Activated CD8-positive, alpha-beta memory T cell treated with anti-CD3 and anti-CD28 coated beads for 36 hours (primary cell): ENCODE data around the gene THRA. TPM values are rescaled to one million over a fixed set of nuclear protein-coding genes. Genes with fewer than 3 reads are reported as not detected.

Source experiments
- CTCF ChIA-PET: fragments of 350-600 bp; sonication (Branson Sonifier 250); formaldehyde crosslinking; loops from one replicate; lab custom pipeline; 2021; ENCODE audit warnings: antibody characterized with exemption; lab: Charles Lee
- POLR2A ChIA-PET: fragments of 350-600 bp; sonication (Branson Sonifier 250); formaldehyde crosslinking; loops from one replicate; lab custom pipeline; 2021; ENCODE audit warnings: antibody characterized with exemption; lab: Charles Lee
- total RNA-seq, 2 experiments: library from RNA; stranded (reverse); gene quantifications; one replicate each; pipeline ENCODE4 v1.2.3, GENCODE V29; 2021

THRA gene
- total RNA-seq, 2 experiments from 2014 or later = 11.6 to 12.6 TPM

- ChIA-PET POLR2A (interaction anchor here (0.7 to 2.9 kb wide), 7 partner anchors 9 to 28 kb away, joined by 3 to 20 read pairs (median 5); partner anchors contain the start of gene MSL1), CTCF (interaction anchor here (1.0 to 2.1 kb wide), 6 partner anchors 17 to 71 kb away, joined by 3 to 15 read pairs (median 4); partner anchors contain the start of gene MSL1)
Measured at GRCh38 chr17:40139566-40140058, 76.8 kb downstream of the THRA start.

- CTCF ChIA-PET = interaction anchor here (1.3 kb wide), 1 partner anchor 25 kb away, joined by 3 read pairs; no protein-coding TSS in a partner anchor
- POLR2A ChIA-PET = interaction anchor here (0.7 kb wide), 1 partner anchor 681 kb away, joined by 3 read pairs; no protein-coding TSS in a partner anchor
Measured at GRCh38 chr17:40143166-40143565, 80.4 kb downstream of the THRA start.

Other genes starting within 250 kb of the THRA start
- gene IKZF3, start 198.7 kb upstream of the THRA start, total RNA-seq = 10 to 100 TPM; 92.3 to 93.0 TPM
- under 1 TPM; 0.42 to 0.44 TPM for gene ZPBP2, start 194.8 kb upstream of the THRA start, total RNA-seq
- 10 to 100 TPM; 12.0 to 13.4 TPM for gene GSDMB, start 144.3 kb upstream of the THRA start, total RNA-seq
- 10 to 100 TPM; 57.2 to 58.2 TPM for gene ORMDL3, start 135.4 kb upstream of the THRA start, total RNA-seq
- gene LRRC3C, start 135.2 kb upstream of the THRA start, total RNA-seq = not detected
- under 1 TPM; 0.08 to 0.10 TPM for gene GSDMA, start 100.0 kb upstream of the THRA start, total RNA-seq
- 100 to 1,000 TPM; 193 to 197 TPM for gene PSMD3, start 82.2 kb upstream of the THRA start, total RNA-seq
- gene CSF3, start 47.5 kb upstream of the THRA start, total RNA-seq = not detected
- 100 to 1,000 TPM; 115 to 121 TPM for gene MED24, start 8.6 kb upstream of the THRA start, total RNA-seq
- gene NR1D1, start 37.6 kb downstream of the THRA start, total RNA-seq = 1 to 10 TPM; 7.7 to 8.3 TPM
- gene MSL1, start 59.0 kb downstream of the THRA start, total RNA-seq = 10 to 100 TPM; 80.5 to 84.8 TPM
- 10 to 100 TPM; 87.3 to 89.1 TPM for gene CASC3, start 77.6 kb downstream of the THRA start, total RNA-seq
- 1 to 10 TPM; 5.1 to 5.4 TPM for gene RAPGEFL1, start 114.5 kb downstream of the THRA start, total RNA-seq
- gene WIPF2, start 156.3 kb downstream of the THRA start, total RNA-seq = 10 to 100 TPM; 18.9 to 20.4 TPM
- gene CDC6, start 224.9 kb downstream of the THRA start, total RNA-seq = 100 to 1,000 TPM; 121 to 127 TPM
- gene RARA, start 246.2 kb downstream of the THRA start, total RNA-seq = 10 to 100 TPM; 28.6 to 29.7 TPM